ENCODE results near the gene FAM107B. TPM values are rescaled to one million over a fixed set of nuclear protein-coding genes. Genes with fewer than 3 reads are reported as not detected.
"Not testable (repeated sequence)": the region's sequence is repeated elsewhere in the genome, so short reads cannot be mapped to it uniquely, and the experiment has no call there.

The FAM107B gene
- total RNA-seq, 1 donor from 2014 or later: 36.6 TPM

GRCh38 chr10:14692344-14693076, 82.2 kb downstream of the FAM107B start:
- no peak for DNase-seq

GRCh38 chr10:14691359-14691758, 83.3 kb downstream of the FAM107B start:
- DNase-seq: no peak

- peak; percentile 42 for DNase-seq
Observed at GRCh38 chr10:14688606-14689005, 86.1 kb downstream of the FAM107B start.

- DNase-seq: not testable (repeated sequence)
Observed at GRCh38 chr10:14688189-14688588, 86.5 kb downstream of the FAM107B start.

- no peak for DNase-seq
Observed at GRCh38 chr10:14687340-14687739, 87.4 kb downstream of the FAM107B start.

- no peak for DNase-seq
Observed at GRCh38 chr10:14686356-14686755, 88.3 kb downstream of the FAM107B start.

- DNase-seq: no peak
Observed at GRCh38 chr10:14684354-14684753, 90.3 kb downstream of the FAM107B start.

GRCh38 chr10:14683256-14683655, 91.4 kb downstream of the FAM107B start:
- peak; percentile 47 for DNase-seq

- no peak for DNase-seq
Observed at GRCh38 chr10:14681802-14682201, 92.9 kb downstream of the FAM107B start.

GRCh38 chr10:14681305-14681704, 93.4 kb downstream of the FAM107B start:
- no peak for DNase-seq

GRCh38 chr10:14678637-14679036, 96.1 kb downstream of the FAM107B start:
- no peak for DNase-seq

GRCh38 chr10:14676732-14677131, 98.0 kb downstream of the FAM107B start:
- DNase-seq: no peak

- DNase-seq: no peak
Observed at GRCh38 chr10:14674376-14675050, 100.2 kb downstream of the FAM107B start.

GRCh38 chr10:14673189-14673861, 101.4 kb downstream of the FAM107B start:
- peak; percentile 62 for DNase-seq

- no peak for DNase-seq
Observed at GRCh38 chr10:14671386-14671831, 103.3 kb downstream of the FAM107B start.

- DNase-seq: peak; percentile 82
Observed at GRCh38 chr10:14670551-14671240, 104.0 kb downstream of the FAM107B start.

GRCh38 chr10:14669576-14669975, 105.1 kb downstream of the FAM107B start:
- no peak for DNase-seq

GRCh38 chr10:14667781-14668180, 106.9 kb downstream of the FAM107B start:
- no peak for DNase-seq

GRCh38 chr10:14667280-14667679, 107.4 kb downstream of the FAM107B start:
- DNase-seq: peak; percentile 83

- DNase-seq: no peak
Observed at GRCh38 chr10:14665865-14666857, 108.5 kb downstream of the FAM107B start.

- DNase-seq: peak; percentile 83
Observed at GRCh38 chr10:14665304-14665703, 109.4 kb downstream of the FAM107B start.

All from tongue (tissue), 2 donors.